ENCODE results near the gene TEX14. TPM values are rescaled to one million over a fixed set of nuclear protein-coding genes. Genes with fewer than 3 reads are reported as not detected.

The TEX14 gene
- polyA plus RNA-seq, 2 of the 4 experiments (the other 2 are of a cell fraction), result 0.04 to 0.12 TPM

GRCh38 chr17:58631523-58632323 is 60.1 kb downstream of the TEX14 start:
- WGBS (ENCODE audit: missing lambda C conversion rate), result under 1% methylated on average over 30 of the region's 30 CpGs
- peak; percentile 86 for FAIRE-seq
- Histone ChIP-seq H3K9me3 (no peaks in the 10 kb centered on the region), H3K27ac (peak overlapping the region; percentile 83 to 89), H3K4me3 (peak overlapping the region; percentile 40), H3K4me2 (peak overlapping the region; percentile 82), H3K4me1 (peaks cover 9% of the 10 kb centered on the region)
- ChIA-PET POLR2A (interaction anchor here (0.6 to 3.4 kb wide), 62 partner anchors 9 to 772 kb away, joined by 3 to 160 read pairs (median 6); partner anchors contain the start of genes MTMR4, PRR11, RAD51C and SKA2), CTCF (interaction anchor here (0.6 to 5.1 kb wide), 20 partner anchors 9 to 1130 kb away, joined by 3 to 45 read pairs (median 4); no protein-coding TSS in a partner anchor)
- ATAC-seq, result peak; percentile 98 to 99
- peak; percentile 85 to 98 for DNase-seq (ENCODE audit: low read depth in 1 of 2, low spot score in 1 of 2)
- peak; percentile 79; the same call in 1 of the 2 replicates for TF ChIP-seq POLR2AphosphoS2 (conservative IDR thresholded peaks at IDR 0.05; ENCODE audit: low read length)
- TF ChIP-seq CHD2 (IDR thresholded peaks at IDR 0.05; ENCODE audit: low read length, partially characterized antibody), result peak; percentile 83
- TF ChIP-seq MYC (IDR thresholded peaks at IDR 0.05; ENCODE audit: borderline replicate concordance, low read length), result peak; percentile 48
- peak; percentile 70; the same call in 1 of the 2 replicates for TF ChIP-seq PHF8 (IDR thresholded peaks at IDR 0.05; ENCODE audit: borderline replicate concordance, low read depth)
- TF ChIP-seq CEBPB (IDR thresholded peaks at IDR 0.05), result peak; percentile 62 to 90; a peak in 3 of 4 replicates
- TF ChIP-seq, protein P1, sequence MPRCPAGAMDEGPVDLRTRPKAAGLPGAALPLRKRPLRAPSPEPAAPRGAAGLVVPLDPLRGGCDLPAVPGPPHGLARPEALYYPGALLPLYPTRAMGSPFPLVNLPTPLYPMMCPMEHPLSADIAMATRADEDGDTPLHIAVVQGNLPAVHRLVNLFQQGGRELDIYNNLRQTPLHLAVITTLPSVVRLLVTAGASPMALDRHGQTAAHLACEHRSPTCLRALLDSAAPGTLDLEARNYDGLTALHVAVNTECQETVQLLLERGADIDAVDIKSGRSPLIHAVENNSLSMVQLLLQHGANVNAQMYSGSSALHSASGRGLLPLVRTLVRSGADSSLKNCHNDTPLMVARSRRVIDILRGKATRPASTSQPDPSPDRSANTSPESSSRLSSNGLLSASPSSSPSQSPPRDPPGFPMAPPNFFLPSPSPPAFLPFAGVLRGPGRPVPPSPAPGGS (IDR thresholded peaks at IDR 0.05), result peak; percentile 100
- peak; percentile 72; the same call in 1 of the 2 replicates for TF ChIP-seq FOXS1 (CRISPR knock-in tag; IDR thresholded peaks at IDR 0.05)
- TF ChIP-seq ESRRA (IDR thresholded peaks at IDR 0.05; ENCODE audit: borderline replicate concordance, low read length), result no peak
- no peak for TF ChIP-seq KDM1A (IDR thresholded peaks at IDR 0.05; ENCODE audit: low read depth)
- TF ChIP-seq JUNB (IDR thresholded peaks at IDR 0.05), result peak; percentile 33; the same call in 1 of the 2 replicates
- TF ChIP-seq, protein P2, sequence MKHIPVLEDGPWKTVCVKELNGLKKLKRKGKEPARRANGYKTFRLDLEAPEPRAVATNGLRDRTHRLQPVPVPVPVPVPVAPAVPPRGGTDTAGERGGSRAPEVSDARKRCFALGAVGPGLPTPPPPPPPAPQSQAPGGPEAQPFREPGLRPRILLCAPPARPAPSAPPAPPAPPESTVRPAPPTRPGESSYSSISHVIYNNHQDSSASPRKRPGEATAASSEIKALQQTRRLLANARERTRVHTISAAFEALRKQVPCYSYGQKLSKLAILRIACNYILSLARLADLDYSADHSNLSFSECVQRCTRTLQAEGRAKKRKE (CRISPR knock-in tag; IDR thresholded peaks at IDR 0.05; ENCODE audit: low read depth), result peak; percentile 99
- peak; percentile 100 for TF ChIP-seq HOXA7 (CRISPR knock-in tag; IDR thresholded peaks at IDR 0.05)
- peak; percentile 44; the same call in 2 of the 3 replicates for TF ChIP-seq SMC3 (IDR thresholded peaks at IDR 0.05)
- TF ChIP-seq MAFK (IDR thresholded peaks at IDR 0.05; ENCODE audit: partially characterized antibody), result peak; percentile 100
- peak; percentile 41; the same call in 1 of the 2 replicates for TF ChIP-seq CBX2 (IDR thresholded peaks at IDR 0.05; ENCODE audit: borderline replicate concordance, low read depth)
- TF ChIP-seq, protein P3, sequence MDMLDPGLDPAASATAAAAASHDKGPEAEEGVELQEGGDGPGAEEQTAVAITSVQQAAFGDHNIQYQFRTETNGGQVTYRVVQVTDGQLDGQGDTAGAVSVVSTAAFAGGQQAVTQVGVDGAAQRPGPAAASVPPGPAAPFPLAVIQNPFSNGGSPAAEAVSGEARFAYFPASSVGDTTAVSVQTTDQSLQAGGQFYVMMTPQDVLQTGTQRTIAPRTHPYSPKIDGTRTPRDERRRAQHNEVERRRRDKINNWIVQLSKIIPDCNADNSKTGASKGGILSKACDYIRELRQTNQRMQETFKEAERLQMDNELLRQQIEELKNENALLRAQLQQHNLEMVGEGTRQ (IDR thresholded peaks at IDR 0.05), result no peak
- no peak for TF ChIP-seq ZNF302 (CRISPR knock-in tag; IDR thresholded peaks at IDR 0.05)
- peak; percentile 100 for TF ChIP-seq TFCP2L1 (CRISPR knock-in tag; IDR thresholded peaks at IDR 0.05)
- TF ChIP-seq HDAC2 (IDR thresholded peaks at IDR 0.05), result no peak
- TF ChIP-seq MAX (IDR thresholded peaks at IDR 0.05), result peak; percentile 84
- TF ChIP-seq ZSCAN20 (CRISPR knock-in tag; IDR thresholded peaks at IDR 0.05), result peak; percentile 85
- peak; percentile 40 to 50; a peak in 4 of 5 replicates for TF ChIP-seq RAD21 (conservative IDR thresholded peaks at IDR 0.05 in 1 of 2, IDR thresholded peaks at IDR 0.05 in 1 of 2)
- TF ChIP-seq TP53 (CRISPR knock-in tag; IDR thresholded peaks at IDR 0.05), result peak; percentile 99
- no peak for TF ChIP-seq KDM5A (IDR thresholded peaks at IDR 0.05)
- peak; percentile 73 for TF ChIP-seq RFX5 (IDR thresholded peaks at IDR 0.05)
- peak; percentile 99 for TF ChIP-seq HMGXB4 (CRISPR knock-in tag; IDR thresholded peaks at IDR 0.05; ENCODE audit: borderline replicate concordance)
- TF ChIP-seq HOXB5 (CRISPR knock-in tag; IDR thresholded peaks at IDR 0.05), result peak; percentile 97
- TF ChIP-seq JUN (IDR thresholded peaks at IDR 0.05), result peak; percentile 100
- peak; percentile 100 for TF ChIP-seq FOSB (CRISPR knock-in tag; IDR thresholded peaks at IDR 0.05)
- peak; percentile 92 for TF ChIP-seq GATA3 (IDR thresholded peaks at IDR 0.05; ENCODE audit: borderline replicate concordance)
- peak; percentile 97 for TF ChIP-seq EHF (CRISPR knock-in tag; IDR thresholded peaks at IDR 0.05)
- TF ChIP-seq ZC3H11A (IDR thresholded peaks at IDR 0.05), result no peak
- TF ChIP-seq ELK1 (IDR thresholded peaks at IDR 0.05; ENCODE audit: low read depth, low read length), result no peak
